GM13977 (cell line): Measurements from ENCODE around the gene ANO4.
"Not testable (repeated sequence)": the region's sequence is repeated elsewhere in the genome, so short reads cannot be mapped to it uniquely, and the experiment has no call there.

Source experiments
- DNase-seq: peaks from one replicate; pipeline ENCODE4 v3.0.0; 2012; ENCODE audit warnings: low spot score
- CTCF ChIP-seq: IDR thresholded peaks from 2 replicates; pipeline ENCODE4 v1.5.1; 2012; ENCODE audit warnings: mild to moderate bottlenecking, control low read depth; ENCODE audit not compliant: insufficient read depth; ENCODE audit errors: extremely low read depth, missing control alignments
- in situ Hi-C: fragments of 300-500 bp; cut with MboI; formaldehyde crosslinking; loops from one replicate; pipeline ENCODE4 v1.12.0; 2022; ENCODE audit warnings: low sequenced_read_pairs, low pct_unique_long_range_greater_than_20kb, mixed read lengths, inconsistent platforms; ENCODE audit not compliant: unreplicated experiment

ANO4 gene

GRCh38 chr12:100980856-100981255, 186.3 kb downstream of the ANO4 start:
- no peak for TF ChIP-seq CTCF
- in situ Hi-C loops: no loop called here
- DNase-seq: no peak

DNA sequence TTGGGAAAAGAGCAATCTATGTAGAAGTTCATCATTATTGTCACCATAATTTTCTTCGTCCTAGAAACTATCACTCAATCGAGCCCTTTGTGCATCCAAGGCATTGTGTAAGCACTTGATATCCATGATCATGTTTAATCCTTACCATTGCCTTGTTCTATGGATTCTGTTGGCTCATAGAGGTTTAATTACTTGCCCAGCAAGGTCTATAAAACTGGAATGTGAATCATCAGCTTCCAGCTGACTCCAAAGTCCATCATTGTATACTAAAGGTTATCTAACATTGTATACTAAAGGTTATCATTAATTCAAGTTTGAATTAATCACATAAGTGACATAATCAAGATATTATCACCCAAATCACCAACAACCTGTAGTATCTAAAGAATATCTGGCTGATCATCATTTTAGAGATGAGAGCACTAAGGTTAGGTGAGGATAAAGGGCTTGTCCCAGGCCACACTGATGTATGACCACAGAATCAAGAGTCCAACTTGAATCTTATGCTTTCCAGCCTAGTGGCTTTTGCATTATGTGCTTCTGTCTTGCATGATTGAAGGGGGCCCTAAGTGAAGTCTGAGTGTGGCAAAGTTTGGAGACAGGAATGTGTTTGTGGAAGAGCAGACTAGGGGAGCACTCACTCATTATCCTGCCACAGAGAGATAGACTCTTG, 188.1 kb downstream of the ANO4 start:
- DNase-seq: no peak
- no peak for TF ChIP-seq CTCF
- in situ Hi-C loops: no loop called here

GRCh38 chr12:100984796-100985195, 190.2 kb downstream of the ANO4 start:
- DNase-seq: no peak
- no peak for TF ChIP-seq CTCF
- in situ Hi-C loops: no loop called here

GRCh38 chr12:100986595-100987547, 192.3 kb downstream of the ANO4 start:
- no peak for TF ChIP-seq CTCF
- DNase-seq: no peak
- in situ Hi-C loops: no loop called here

- TF ChIP-seq CTCF: peak; percentile 62
- in situ Hi-C loops: no loop called here
- DNase-seq: peak; percentile 50
Observed at GRCh38 chr12:100987552-100988521, 193.3 kb downstream of the ANO4 start.

DNA sequence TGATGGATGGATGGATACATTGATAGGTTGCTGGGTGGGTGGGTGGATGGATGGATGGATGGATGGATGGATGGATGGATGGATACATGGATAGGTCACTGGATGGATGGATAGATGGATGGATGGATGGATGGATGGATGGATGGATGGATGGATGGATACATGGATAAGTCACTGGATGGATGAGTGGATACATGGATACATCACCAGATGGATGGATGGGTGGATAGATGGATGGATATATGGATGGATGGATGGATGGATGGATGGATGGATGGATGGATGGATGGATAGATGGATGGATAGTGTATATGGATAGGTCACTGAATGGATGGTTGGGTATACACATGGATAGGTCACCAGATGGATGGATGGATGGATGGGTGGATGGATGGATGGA, 194.9 kb downstream of the ANO4 start:
- in situ Hi-C loops, DNase-seq: not testable (repeated sequence)
